Lower leg skin (tissue), 4 donors: ENCODE measurements around the gene APPL2. TPM values are rescaled to one million over a fixed set of nuclear protein-coding genes. Genes with fewer than 3 reads are reported as not detected.

ENCODE experiments used
- DNase-seq, 2 donors: peaks; one replicate each; pipeline ENCODE4 v3.0.0-alpha.2; 2019; ENCODE audit warnings: low spot score in 2 of 2
- H3K4me3 ChIP-seq: fragments of 200-600 bp; sonication (generic); 2 replicates; pipeline ENCODE4 v1.5.1; 2017; ENCODE audit warnings: mild to moderate bottlenecking, low read depth; ENCODE audit not compliant: poor library complexity, severe bottlenecking
- CTCF ChIP-seq, 3 donors: fragments of 450-650 bp; IDR thresholded peaks; one replicate each; pipeline ENCODE4 v1.5.1; 2016; ENCODE audit warnings: antibody characterized with exemption in 3 of 3, mild to moderate bottlenecking in 3 of 3, moderate library complexity in 2 of 3
- POLR2A ChIP-seq, 2 donors: fragments of 450-650 bp; IDR thresholded peaks; one replicate each; pipeline ENCODE4 v1.6.1; 2016 to 2017; ENCODE audit warnings: antibody characterized with exemption in 2 of 2, mild to moderate bottlenecking in 1 of 2, moderate library complexity in 1 of 2
- WGBS, 2 donors: methylation state at CpG; one replicate each; pipeline ENCODE4 v1.1.5; 2018; 5-methylcytosine and 5-hydroxymethylcytosine counted together
- intact Hi-C: fragments of 100-400 bp; cut with DNase I; formaldehyde crosslinking; loops from one replicate; pipeline ENCODE4 v1.15.0; 2023; ENCODE audit warnings: low total_unique reads
- total RNA-seq, 4 donors: library from RNA; depleted of rRNA; stranded (reverse); fragments of >200 nt; gene quantifications; one replicate each; pipeline ENCODE4 v1.1.0, GENCODE V29; 2016

APPL2 gene
- total RNA-seq, 4 donors from 2014 or later, result 76.6 to 170 (median 109) TPM

- no peak overlapping the region for H3K4me3 ChIP-seq
- 91 to 95% methylated on average over 3 of the region's 3 CpGs for WGBS, 2 donors
- intact Hi-C loops, result no loop called here
- TF ChIP-seq CTCF (IDR thresholded peaks at IDR 0.05), result no peak
- no peak for TF ChIP-seq POLR2A (IDR thresholded peaks at IDR 0.05)
- no peak for DNase-seq
Observed at GRCh38 chr12:105142259-105142658, 93.7 kb downstream of the APPL2 start.

- DNase-seq, result no peak
- intact Hi-C loops, result no loop called here
- H3K4me3 ChIP-seq, result no peak overlapping the region
- 89 to 92% methylated on average over 6 of the region's 6 CpGs for WGBS, 2 donors
- no peak for TF ChIP-seq CTCF (IDR thresholded peaks at IDR 0.05)
- no peak for TF ChIP-seq POLR2A (IDR thresholded peaks at IDR 0.05)
Observed at GRCh38 chr12:105141320-105141922, 94.6 kb downstream of the APPL2 start.

- no peak for DNase-seq
- WGBS, 2 donors, result 88 to 89% methylated on average over 2 of the region's 2 CpGs
- TF ChIP-seq CTCF (IDR thresholded peaks at IDR 0.05) (no peak), POLR2A (IDR thresholded peaks at IDR 0.05) (no peak)
- no peak overlapping the region for H3K4me3 ChIP-seq
- intact Hi-C loops, result no loop called here
Observed at GRCh38 chr12:105138248-105138647, 97.7 kb downstream of the APPL2 start.

Other genes starting within 250 kb of the APPL2 start
- 1 to 10 TPM; 2.0 to 5.4 (median 3.6) TPM for gene NOPCHAP1, start 249.9 kb downstream of the APPL2 start, total RNA-seq
- gene ALDH1L2, start 151.7 kb downstream of the APPL2 start, total RNA-seq, result 1 to 10 TPM in 3 of 4 donors, under 1 TPM in 1; 0.86 to 2.4 (median 1.2) TPM
- 10 to 100 TPM; 23.5 to 32.5 (median 28.8) TPM for gene WASHC4, start 128.4 kb downstream of the APPL2 start, total RNA-seq
- gene C12orf75, start 94.5 kb upstream of the APPL2 start, total RNA-seq, result 10 to 100 TPM; 13.2 to 24.3 (median 15.4) TPM